GM23338 (cell line): ENCODE results near the gene BICDL2. TPM values are rescaled to one million over a fixed set of nuclear protein-coding genes. Genes with fewer than 3 reads are reported as not detected.

ENCODE experiments used
- ATAC-seq: fragments of 200-7000 bp; cut with Tn5 transposase; 3 replicates; pipeline ENCODE4 v1.9.1; 2020
- DNase-seq: peaks from one replicate; pipeline ENCODE4 v3.0.0-alpha.2; 2015; ENCODE audit warnings: low spot score
- H2AFZ ChIP-seq: fragments of 200-600 bp; sonication (generic); 2 replicates; pipeline ENCODE4 v1.8.0; 2016; ENCODE audit warnings: antibody characterized with exemption, mild to moderate bottlenecking, moderate library complexity
- H3F3A ChIP-seq: fragments of 200-600 bp; sonication (generic); replicated peaks from 2 replicates; pipeline ENCODE4 v1.8.0; 2017; ENCODE audit warnings: antibody characterized with exemption, mixed run types, low read depth
- H3K27ac ChIP-seq: fragments of 200-600 bp; sonication (generic); 2 replicates; pipeline ENCODE4 v1.6.1; 2016; ENCODE audit warnings: low read depth
- H3K27me3 ChIP-seq: fragments of 200-600 bp; sonication (generic); 2 replicates; pipeline ENCODE4 v1.8.0; 2016; ENCODE audit warnings: mild to moderate bottlenecking, mixed run types, moderate library complexity; ENCODE audit not compliant: insufficient read depth
- H3K36me3 ChIP-seq: fragments of 200-600 bp; sonication (generic); 2 replicates; pipeline ENCODE4 v1.8.0; 2016; ENCODE audit warnings: mild to moderate bottlenecking; ENCODE audit not compliant: insufficient read depth
- H3K4me1 ChIP-seq: fragments of 200-600 bp; sonication (generic); 2 replicates; pipeline ENCODE4 v1.8.0; 2016; ENCODE audit warnings: mild to moderate bottlenecking, moderate library complexity; ENCODE audit not compliant: insufficient read depth
- H3K4me2 ChIP-seq: fragments of 200-600 bp; sonication (generic); 2 replicates; pipeline ENCODE4 v1.7.1; 2017; ENCODE audit warnings: mixed run types
- H3K4me3 ChIP-seq: fragments of 200-600 bp; sonication (generic); 2 replicates; pipeline ENCODE4 v1.6.1; 2016; ENCODE audit warnings: mixed run types
- H3K79me2 ChIP-seq: fragments of 200-600 bp; sonication (generic); replicated peaks from 2 replicates; pipeline ENCODE4 v1.8.0; 2017; ENCODE audit warnings: mild to moderate bottlenecking; ENCODE audit not compliant: insufficient read depth
- H3K9me2 ChIP-seq: fragments of 200-600 bp; sonication (generic); 2 replicates; pipeline ENCODE4 v1.8.0; 2017; ENCODE audit not compliant: insufficient read depth
- H4K20me1 ChIP-seq: fragments of 200-600 bp; sonication (generic); replicated peaks from 2 replicates; pipeline ENCODE4 v1.8.0; 2017; ENCODE audit warnings: mild to moderate bottlenecking; ENCODE audit not compliant: insufficient read depth
- H3K27ac Mint-ChIP-seq: 2 replicates; pipeline ENCODE4 v1.8.0; 2020; ENCODE audit warnings: inconsistent platforms, mild to moderate bottlenecking, moderate library complexity, mixed read lengths
- H3K27me3 Mint-ChIP-seq: 3 replicates; pipeline ENCODE4 v1.8.0; 2022; ENCODE audit warnings: low read depth, mild to moderate bottlenecking, moderate library complexity, mixed read lengths, inconsistent platforms; ENCODE audit not compliant: insufficient read depth, poor library complexity
- H3K36me3 Mint-ChIP-seq: 3 replicates; pipeline ENCODE4 v1.8.0; 2021; ENCODE audit warnings: low read depth, mild to moderate bottlenecking, inconsistent platforms, moderate library complexity, mixed read lengths
- H3K4me1 Mint-ChIP-seq: 3 replicates; pipeline ENCODE4 v1.8.0; 2020; ENCODE audit warnings: mild to moderate bottlenecking, inconsistent platforms, mixed read lengths
- H3K4me3 Mint-ChIP-seq: 3 replicates; pipeline ENCODE4 v1.8.0; 2021; ENCODE audit warnings: moderate library complexity, mild to moderate bottlenecking, inconsistent platforms, mixed read lengths
- H3K9me3 Mint-ChIP-seq: 3 replicates; pipeline ENCODE4 v1.8.0; 2020; ENCODE audit warnings: moderate library complexity, mild to moderate bottlenecking, inconsistent platforms, mixed read lengths
- CREB1 ChIP-seq: fragments of 250-450 bp; sonication (Bioruptor Pico); IDR thresholded peaks from 2 replicates; pipeline ENCODE4 v1.5.0; 2020; ENCODE audit warnings: low read depth, mild to moderate bottlenecking, moderate library complexity
- ETS1 ChIP-seq: IDR thresholded peaks from 2 replicates; pipeline ENCODE4 v1.6.1; 2016; ENCODE audit warnings: antibody characterized with exemption
- EZH2 ChIP-seq: fragments of 200-600 bp; sonication (generic); IDR thresholded peaks from one replicate; pipeline ENCODE4 v1.8.0; 2017; ENCODE audit warnings: antibody characterized with exemption, mild to moderate bottlenecking, low read depth; ENCODE audit not compliant: unreplicated experiment
- EZH2phosphoT487 ChIP-seq: fragments of 200-600 bp; sonication (generic); IDR thresholded peaks from one replicate; pipeline ENCODE4 v1.8.1; 2018; ENCODE audit warnings: antibody characterized with exemption; ENCODE audit not compliant: unreplicated experiment
- JUNB ChIP-seq: IDR thresholded peaks from one replicate; pipeline ENCODE4 v1.6.1; 2016; ENCODE audit warnings: antibody characterized with exemption; ENCODE audit not compliant: unreplicated experiment
- NANOG ChIP-seq: IDR thresholded peaks from 2 replicates; pipeline ENCODE4 v1.6.1; 2016; ENCODE audit warnings: antibody characterized with exemption, borderline replicate concordance
- POLR2AphosphoS5 ChIP-seq: IDR thresholded peaks from 2 replicates; pipeline ENCODE4 v1.6.1; 2016; ENCODE audit warnings: antibody characterized with exemption, low read depth
- STAT1 ChIP-seq: IDR thresholded peaks from one replicate; pipeline ENCODE4 v1.6.1; 2016; ENCODE audit warnings: antibody characterized with exemption; ENCODE audit not compliant: unreplicated experiment
- ZNF114 ChIP-seq: fragments of 250-450 bp; sonication (Bioruptor Pico); IDR thresholded peaks from 2 replicates; pipeline ENCODE4 v1.5.0; 2020; ENCODE audit warnings: mild to moderate bottlenecking, moderate library complexity
- ZNF331 ChIP-seq: fragments of 250-450 bp; sonication (Bioruptor Pico); IDR thresholded peaks from 2 replicates; pipeline ENCODE4 v1.5.0; 2020; ENCODE audit warnings: low read depth, mild to moderate bottlenecking, moderate library complexity
- polyA plus RNA-seq: library from polyadenylated mRNA; unstranded; fragments of >200 nt; fragmentation: Nextera tagmentation; extraction: Ambion mirVana; gene quantifications from 2 replicates; pipeline ENCODE4 v1.2.1, GENCODE V29; 2016
- total RNA-seq: library from RNA; depleted of rRNA; stranded (reverse); fragments of >200 nt; shearing (Covaris generic); gene quantifications from 2 replicates; pipeline ENCODE4 v1.2.3, GENCODE V29; 2014
- TF ChIP-seq, protein P1 (sequence below): IDR thresholded peaks from one replicate; pipeline ENCODE4 v1.6.1; 2018; ENCODE audit warnings: antibody characterized with exemption; ENCODE audit not compliant: unreplicated experiment
- TF ChIP-seq, protein P2 (sequence below): fragments of 250-450 bp; sonication (Bioruptor Pico); IDR thresholded peaks from 2 replicates; pipeline ENCODE4 v1.5.0; 2020; ENCODE audit warnings: mild to moderate bottlenecking, moderate library complexity
- TF ChIP-seq, protein P3 (sequence below), 2 experiments: fragments of 200-600 bp in 1 of 2; sonication (generic) in 1 of 2; conservative IDR thresholded peaks; 2 replicates each; pipeline versions ENCODE4 v1.5.1 to v1.6.1; 2016 to 2017; ENCODE audit warnings: antibody characterized with exemption in 2 of 2, low read depth in 2 of 2, mild to moderate bottlenecking in 2 of 2, moderate library complexity in 1 of 2

The BICDL2 gene
- total and polyA plus RNA-seq, 2 experiments from 2014 or later, result 12.7 to 18.4 TPM

DNA sequence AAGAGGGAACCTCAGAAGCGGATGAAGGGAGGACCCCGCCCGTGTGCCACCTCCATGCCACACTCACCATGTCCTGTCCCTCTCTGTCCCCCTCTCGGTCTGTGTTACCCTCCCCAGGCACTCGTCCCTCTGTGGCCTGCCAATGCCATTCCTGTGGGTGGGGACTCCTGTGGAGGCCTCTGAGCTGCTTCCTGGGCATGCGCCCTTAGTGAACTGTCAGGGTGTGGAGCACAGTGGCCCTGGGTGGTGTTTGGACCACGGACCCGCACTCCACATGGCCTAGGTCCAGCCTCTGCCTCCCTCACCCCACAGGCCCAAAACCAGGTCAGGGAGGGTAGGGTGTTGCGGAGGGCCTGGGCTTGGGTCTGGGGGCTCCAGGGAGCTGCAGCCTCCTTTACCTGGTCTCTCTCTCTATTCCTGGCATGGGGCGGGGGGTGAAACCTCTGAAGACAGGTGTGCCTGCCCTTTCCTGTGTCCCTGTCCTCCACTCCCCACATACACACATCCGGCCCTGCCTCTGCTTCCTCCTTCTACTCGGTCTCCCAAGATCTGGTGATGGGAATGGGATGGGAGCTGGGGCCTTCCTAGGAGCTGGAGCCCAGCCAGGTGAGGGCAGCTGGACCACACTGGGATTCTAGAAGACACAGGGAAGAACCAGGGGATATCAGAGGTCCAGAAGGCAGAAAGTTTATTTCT lies 45.0 kb downstream of the BICDL2 start:
- no peaks in the 10 kb centered on the region for H3K9me2 ChIP-seq
- no peak overlapping the region for H3K4me3 ChIP-seq
- no peaks in the 10 kb centered on the region for H3F3A ChIP-seq
- no peak overlapping the region for H3K27ac ChIP-seq
- Mint-ChIP-seq H3K27ac (no peak overlapping the region), H3K36me3 (no peaks in the 10 kb centered on the region), H3K9me3 (no peaks in the 10 kb centered on the region), H3K4me1 (peaks cover 31% of the 10 kb centered on the region), H3K27me3 (peaks cover 7% of the 10 kb centered on the region), H3K4me3 (no peak overlapping the region)
- H2AFZ ChIP-seq, result no peak overlapping the region
- TF ChIP-seq, protein P1, sequence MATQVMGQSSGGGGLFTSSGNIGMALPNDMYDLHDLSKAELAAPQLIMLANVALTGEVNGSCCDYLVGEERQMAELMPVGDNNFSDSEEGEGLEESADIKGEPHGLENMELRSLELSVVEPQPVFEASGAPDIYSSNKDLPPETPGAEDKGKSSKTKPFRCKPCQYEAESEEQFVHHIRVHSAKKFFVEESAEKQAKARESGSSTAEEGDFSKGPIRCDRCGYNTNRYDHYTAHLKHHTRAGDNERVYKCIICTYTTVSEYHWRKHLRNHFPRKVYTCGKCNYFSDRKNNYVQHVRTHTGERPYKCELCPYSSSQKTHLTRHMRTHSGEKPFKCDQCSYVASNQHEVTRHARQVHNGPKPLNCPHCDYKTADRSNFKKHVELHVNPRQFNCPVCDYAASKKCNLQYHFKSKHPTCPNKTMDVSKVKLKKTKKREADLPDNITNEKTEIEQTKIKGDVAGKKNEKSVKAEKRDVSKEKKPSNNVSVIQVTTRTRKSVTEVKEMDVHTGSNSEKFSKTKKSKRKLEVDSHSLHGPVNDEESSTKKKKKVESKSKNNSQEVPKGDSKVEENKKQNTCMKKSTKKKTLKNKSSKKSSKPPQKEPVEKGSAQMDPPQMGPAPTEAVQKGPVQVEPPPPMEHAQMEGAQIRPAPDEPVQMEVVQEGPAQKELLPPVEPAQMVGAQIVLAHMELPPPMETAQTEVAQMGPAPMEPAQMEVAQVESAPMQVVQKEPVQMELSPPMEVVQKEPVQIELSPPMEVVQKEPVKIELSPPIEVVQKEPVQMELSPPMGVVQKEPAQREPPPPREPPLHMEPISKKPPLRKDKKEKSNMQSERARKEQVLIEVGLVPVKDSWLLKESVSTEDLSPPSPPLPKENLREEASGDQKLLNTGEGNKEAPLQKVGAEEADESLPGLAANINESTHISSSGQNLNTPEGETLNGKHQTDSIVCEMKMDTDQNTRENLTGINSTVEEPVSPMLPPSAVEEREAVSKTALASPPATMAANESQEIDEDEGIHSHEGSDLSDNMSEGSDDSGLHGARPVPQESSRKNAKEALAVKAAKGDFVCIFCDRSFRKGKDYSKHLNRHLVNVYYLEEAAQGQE, result no peak
- TF ChIP-seq EZH2phosphoT487 (no peak), JUNB (no peak), POLR2AphosphoS5 (no peak), NANOG (no peak), CREB1 (CRISPR knock-in tag) (no peak), ETS1 (no peak), EZH2 (no peak), ZNF331 (no peak), ZNF114 (CRISPR knock-in tag) (no peak), STAT1 (no peak)
- TF ChIP-seq, protein P2, sequence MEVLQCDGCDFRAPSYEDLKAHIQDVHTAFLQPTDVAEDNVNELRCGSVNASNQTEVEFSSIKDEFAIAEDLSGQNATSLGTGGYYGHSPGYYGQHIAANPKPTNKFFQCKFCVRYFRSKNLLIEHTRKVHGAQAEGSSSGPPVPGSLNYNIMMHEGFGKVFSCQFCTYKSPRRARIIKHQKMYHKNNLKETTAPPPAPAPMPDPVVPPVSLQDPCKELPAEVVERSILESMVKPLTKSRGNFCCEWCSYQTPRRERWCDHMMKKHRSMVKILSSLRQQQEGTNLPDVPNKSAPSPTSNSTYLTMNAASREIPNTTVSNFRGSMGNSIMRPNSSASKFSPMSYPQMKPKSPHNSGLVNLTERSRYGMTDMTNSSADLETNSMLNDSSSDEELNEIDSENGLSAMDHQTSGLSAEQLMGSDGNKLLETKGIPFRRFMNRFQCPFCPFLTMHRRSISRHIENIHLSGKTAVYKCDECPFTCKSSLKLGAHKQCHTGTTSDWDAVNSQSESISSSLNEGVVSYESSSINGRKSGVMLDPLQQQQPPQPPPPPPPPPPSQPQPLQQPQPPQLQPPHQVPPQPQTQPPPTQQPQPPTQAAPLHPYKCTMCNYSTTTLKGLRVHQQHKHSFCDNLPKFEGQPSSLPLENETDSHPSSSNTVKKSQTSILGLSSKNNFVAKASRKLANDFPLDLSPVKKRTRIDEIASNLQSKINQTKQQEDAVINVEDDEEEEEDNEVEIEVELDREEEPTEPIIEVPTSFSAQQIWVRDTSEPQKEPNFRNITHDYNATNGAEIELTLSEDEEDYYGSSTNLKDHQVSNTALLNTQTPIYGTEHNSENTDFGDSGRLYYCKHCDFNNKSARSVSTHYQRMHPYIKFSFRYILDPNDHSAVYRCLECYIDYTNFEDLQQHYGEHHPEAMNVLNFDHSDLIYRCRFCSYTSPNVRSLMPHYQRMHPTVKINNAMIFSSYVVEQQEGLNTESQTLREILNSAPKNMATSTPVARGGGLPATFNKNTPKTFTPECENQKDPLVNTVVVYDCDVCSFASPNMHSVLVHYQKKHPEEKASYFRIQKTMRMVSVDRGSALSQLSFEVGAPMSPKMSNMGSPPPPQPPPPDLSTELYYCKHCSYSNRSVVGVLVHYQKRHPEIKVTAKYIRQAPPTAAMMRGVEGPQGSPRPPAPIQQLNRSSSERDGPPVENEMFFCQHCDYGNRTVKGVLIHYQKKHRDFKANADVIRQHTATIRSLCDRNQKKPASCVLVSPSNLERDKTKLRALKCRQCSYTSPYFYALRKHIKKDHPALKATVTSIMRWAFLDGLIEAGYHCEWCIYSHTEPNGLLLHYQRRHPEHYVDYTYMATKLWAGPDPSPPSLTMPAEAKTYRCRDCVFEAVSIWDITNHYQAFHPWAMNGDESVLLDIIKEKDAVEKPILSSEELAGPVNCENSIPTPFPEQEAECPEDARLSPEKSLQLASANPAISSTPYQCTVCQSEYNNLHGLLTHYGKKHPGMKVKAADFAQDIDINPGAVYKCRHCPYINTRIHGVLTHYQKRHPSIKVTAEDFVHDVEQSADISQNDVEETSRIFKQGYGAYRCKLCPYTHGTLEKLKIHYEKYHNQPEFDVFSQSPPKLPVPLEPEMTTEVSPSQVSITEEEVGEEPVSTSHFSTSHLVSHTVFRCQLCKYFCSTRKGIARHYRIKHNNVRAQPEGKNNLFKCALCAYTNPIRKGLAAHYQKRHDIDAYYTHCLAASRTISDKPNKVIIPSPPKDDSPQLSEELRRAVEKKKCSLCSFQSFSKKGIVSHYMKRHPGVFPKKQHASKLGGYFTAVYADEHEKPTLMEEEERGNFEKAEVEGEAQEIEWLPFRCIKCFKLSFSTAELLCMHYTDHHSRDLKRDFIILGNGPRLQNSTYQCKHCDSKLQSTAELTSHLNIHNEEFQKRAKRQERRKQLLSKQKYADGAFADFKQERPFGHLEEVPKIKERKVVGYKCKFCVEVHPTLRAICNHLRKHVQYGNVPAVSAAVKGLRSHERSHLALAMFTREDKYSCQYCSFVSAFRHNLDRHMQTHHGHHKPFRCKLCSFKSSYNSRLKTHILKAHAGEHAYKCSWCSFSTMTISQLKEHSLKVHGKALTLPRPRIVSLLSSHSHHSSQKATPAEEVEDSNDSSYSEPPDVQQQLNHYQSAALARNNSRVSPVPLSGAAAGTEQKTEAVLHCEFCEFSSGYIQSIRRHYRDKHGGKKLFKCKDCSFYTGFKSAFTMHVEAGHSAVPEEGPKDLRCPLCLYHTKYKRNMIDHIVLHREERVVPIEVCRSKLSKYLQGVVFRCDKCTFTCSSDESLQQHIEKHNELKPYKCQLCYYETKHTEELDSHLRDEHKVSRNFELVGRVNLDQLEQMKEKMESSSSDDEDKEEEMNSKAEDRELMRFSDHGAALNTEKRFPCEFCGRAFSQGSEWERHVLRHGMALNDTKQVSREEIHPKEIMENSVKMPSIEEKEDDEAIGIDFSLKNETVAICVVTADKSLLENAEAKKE, result no peak
- TF ChIP-seq, protein P3, sequence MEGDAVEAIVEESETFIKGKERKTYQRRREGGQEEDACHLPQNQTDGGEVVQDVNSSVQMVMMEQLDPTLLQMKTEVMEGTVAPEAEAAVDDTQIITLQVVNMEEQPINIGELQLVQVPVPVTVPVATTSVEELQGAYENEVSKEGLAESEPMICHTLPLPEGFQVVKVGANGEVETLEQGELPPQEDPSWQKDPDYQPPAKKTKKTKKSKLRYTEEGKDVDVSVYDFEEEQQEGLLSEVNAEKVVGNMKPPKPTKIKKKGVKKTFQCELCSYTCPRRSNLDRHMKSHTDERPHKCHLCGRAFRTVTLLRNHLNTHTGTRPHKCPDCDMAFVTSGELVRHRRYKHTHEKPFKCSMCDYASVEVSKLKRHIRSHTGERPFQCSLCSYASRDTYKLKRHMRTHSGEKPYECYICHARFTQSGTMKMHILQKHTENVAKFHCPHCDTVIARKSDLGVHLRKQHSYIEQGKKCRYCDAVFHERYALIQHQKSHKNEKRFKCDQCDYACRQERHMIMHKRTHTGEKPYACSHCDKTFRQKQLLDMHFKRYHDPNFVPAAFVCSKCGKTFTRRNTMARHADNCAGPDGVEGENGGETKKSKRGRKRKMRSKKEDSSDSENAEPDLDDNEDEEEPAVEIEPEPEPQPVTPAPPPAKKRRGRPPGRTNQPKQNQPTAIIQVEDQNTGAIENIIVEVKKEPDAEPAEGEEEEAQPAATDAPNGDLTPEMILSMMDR (conservative IDR thresholded peaks at IDR 0.05; ENCODE audit: low read depth in 2 of 2), result no peak
- no peaks in the 10 kb centered on the region for H3K36me3 ChIP-seq
- no peaks in the 10 kb centered on the region for H3K79me2 ChIP-seq
- H3K4me1 ChIP-seq, result peaks cover 31% of the 10 kb centered on the region
- H4K20me1 ChIP-seq, result no peaks in the 10 kb centered on the region
- no peak for ATAC-seq
- H3K27me3 ChIP-seq, result no peaks in the 10 kb centered on the region
- DNase-seq, result no peak
- no peak overlapping the region for H3K4me2 ChIP-seq
